ENCODE data around the gene ERCC8.

ERCC8 gene

DNA sequence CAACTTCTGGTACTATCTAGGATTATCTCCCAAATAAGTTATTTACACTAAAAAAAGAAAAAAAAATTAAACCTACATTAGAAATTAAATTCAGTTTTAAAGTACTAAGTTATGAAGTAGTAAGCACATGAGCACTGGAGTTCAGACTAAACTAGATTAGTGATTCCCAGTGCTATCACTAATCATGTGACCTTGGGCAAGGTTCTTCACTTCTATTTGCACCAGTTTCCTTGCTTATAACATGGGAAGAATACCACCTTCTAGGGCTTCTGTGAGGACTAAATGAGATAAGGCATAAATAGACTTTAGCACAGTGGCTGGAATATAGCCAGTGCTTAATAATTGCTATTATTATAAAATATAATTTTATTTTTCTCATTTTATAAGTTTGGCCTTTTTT lies 111.3 kb downstream of the ERCC8 start:
- no peak for DNase-seq

DNA sequence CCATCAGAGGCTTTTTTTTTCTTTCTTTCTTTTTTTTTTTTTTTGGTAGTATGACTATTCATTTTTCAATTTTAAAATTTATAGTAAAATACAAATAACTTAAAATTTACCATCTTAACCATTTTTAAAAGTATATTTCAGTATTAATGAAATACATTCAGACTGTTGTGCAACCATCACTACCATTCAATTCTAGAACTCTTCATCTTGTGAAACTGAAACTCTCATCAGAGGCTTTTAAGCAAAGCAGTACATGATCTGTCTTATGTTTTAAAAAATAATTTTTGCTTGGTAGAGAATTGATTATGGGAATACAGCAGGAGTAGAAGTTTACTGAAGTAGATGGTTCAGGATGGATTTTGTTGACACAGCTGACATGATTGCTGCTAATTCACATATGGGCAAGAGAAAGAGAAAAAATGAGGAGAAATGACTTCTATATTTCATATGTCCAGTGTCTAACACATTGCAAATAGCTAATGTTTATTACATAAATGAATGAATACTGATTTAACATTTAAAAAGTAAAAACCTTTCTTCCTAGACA lies 114.2 kb downstream of the ERCC8 start:
- DNase-seq: no peak

DNA sequence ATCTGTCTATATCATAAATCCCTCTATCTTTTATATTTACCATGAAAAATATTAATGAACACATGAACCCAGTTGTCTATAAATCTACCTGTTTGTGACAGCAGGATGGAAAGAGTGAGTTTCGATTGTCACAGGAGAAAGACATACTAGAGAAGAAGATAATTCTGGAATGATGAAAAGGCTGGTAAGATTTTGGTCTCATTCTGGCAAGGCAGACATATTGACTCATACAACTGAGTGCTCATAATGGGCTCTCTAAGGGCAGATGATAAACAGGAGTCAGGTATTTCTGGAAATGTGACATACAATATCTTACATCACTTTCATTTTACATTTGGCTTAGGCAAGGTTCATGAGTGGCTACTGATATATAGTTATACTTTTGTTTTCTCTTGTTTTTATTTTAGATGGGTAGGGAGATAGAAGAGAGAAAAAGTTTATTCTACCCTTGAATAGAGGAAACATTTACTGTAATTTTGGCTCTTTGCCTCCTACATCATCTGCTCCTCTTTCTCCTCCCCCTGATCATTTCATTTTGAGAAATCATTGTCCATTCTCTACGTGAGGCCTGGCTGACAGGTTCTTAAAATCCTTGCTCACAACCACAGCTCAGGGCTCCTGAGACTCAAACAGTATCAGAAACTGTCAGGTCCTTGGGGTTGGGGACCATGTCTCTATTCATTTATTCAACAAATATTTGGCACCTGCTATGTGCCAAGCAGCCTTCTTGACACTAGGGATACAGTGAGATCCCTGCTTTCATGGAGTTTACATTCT lies 115.2 kb downstream of the ERCC8 start:
- DNase-seq: no peak

DNA sequence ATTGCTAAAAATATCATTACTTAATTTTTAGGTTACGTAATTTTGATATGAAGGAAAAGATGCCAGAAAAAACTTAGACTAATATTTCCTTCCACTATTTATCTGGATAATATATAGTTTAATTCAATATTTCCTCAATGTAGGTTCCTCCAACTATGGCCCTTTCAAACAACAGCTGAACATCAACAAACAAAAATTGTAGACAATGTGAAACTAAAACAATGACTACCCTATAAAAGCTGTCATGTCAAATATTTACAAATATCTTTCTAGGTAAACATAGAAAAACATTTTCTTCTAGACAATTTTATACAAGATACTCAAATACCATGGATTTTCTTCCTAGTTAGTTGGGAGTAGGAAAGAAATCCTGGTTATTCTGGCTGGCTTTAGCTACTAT lies 117.7 kb downstream of the ERCC8 start:
- no peak for DNase-seq

DNA sequence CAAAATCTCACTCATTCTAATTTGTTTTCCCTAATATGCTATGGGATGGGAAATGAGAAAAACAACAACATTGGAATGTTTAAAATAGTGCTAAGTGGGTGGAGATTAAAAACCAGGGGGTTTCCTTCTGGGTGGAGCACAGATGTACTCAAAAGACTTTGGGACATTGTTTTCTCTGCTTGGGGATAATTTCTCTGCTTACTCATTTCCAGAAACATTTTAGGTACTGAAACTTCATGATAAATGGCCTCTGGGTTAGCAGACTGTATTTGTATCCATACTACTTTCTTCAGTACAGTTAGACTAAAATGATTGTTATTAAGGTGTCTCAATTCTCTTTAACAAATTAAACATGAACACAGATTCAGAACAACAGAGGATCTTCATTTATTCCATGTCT lies 118.2 kb downstream of the ERCC8 start:
- DNase-seq: no peak
